Measurements from ENCODE around the gene SCFD1. TPM values are rescaled to one million over a fixed set of nuclear protein-coding genes. Genes with fewer than 3 reads are reported as not detected.
A peak's percentile ranks its signal among the peaks of the same experiment; 100 is the strongest.
"Not testable (repeated sequence)": the region's sequence is repeated elsewhere in the genome, so short reads cannot be mapped to it uniquely, and the experiment has no call there.

SCFD1 gene
- total and polyA plus RNA-seq, 3 experiments from 2014 or later, result 62.7 to 66.9 (median 63.8) TPM

- H3K9me3 Mint-ChIP-seq, result no peaks in the 10 kb centered on the region
- peaks cover 31 to 45% (median 39%) of the 10 kb centered on the region in 3 donors for H3K4me1 Mint-ChIP-seq
- H3K27ac ChIP-seq (ENCODE audit: low read depth, low read length), result no peak overlapping the region
- no peaks in the 10 kb centered on the region for H3K27me3 Mint-ChIP-seq
- H3K9me3 ChIP-seq (ENCODE audit: low read length), result no peaks in the 10 kb centered on the region
- H3K4me3 Mint-ChIP-seq, result peak overlapping the region; percentile 23 to 84 (median 48)
- ChIA-PET POLR2A (no interaction called here), CTCF (no interaction called here)
- no peak for DNase-seq
- H3K27me3 ChIP-seq (ENCODE audit: insufficient read depth, low read length, poor library complexity, severe bottlenecking), result no peaks in the 10 kb centered on the region
- H3K36me3 ChIP-seq (ENCODE audit: insufficient read depth, low read length), result peaks cover 3% of the 10 kb centered on the region
- peak overlapping the region in 5 of 8 donors; percentile 44 to 79 (median 48) for H3K27ac Mint-ChIP-seq
- H3K4me3 ChIP-seq (ENCODE audit: low read length), result no peak overlapping the region
- peaks cover 27% of the 10 kb centered on the region for H3K4me1 ChIP-seq (ENCODE audit: insufficient read depth, low read length)
- peaks cover 0 to 26% (median 4%) of the 10 kb centered on the region in 3 donors for H3K36me3 Mint-ChIP-seq
These were observed 1.9 kb upstream of the SCFD1 start for GRCh38 chr14:30620178-30620577.

GRCh38 chr14:30621354-30621939, 672 bp upstream of the SCFD1 start:
- POLR2A ChIA-PET, result interaction anchor here (0.9 to 2.0 kb wide), 6 partner anchors 26 to 586 kb away, joined by 3 to 6 read pairs (median 4); partner anchors contain the start of genes G2E3 and HECTD1
- peaks cover 31% of the 10 kb centered on the region for H3K4me1 ChIP-seq (ENCODE audit: insufficient read depth, low read length)
- no peaks in the 10 kb centered on the region for H3K27me3 Mint-ChIP-seq
- H3K4me3 ChIP-seq (ENCODE audit: low read length), result peak overlapping the region; percentile 95
- no peaks in the 10 kb centered on the region for H3K9me3 Mint-ChIP-seq
- H3K36me3 ChIP-seq (ENCODE audit: insufficient read depth, low read length), result peaks cover 5% of the 10 kb centered on the region
- no peaks in the 10 kb centered on the region for H3K9me3 ChIP-seq (ENCODE audit: low read length)
- H3K36me3 Mint-ChIP-seq, result peaks cover 0 to 18% (median 2%) of the 10 kb centered on the region in 3 donors
- H3K4me1 Mint-ChIP-seq, result peaks cover 36 to 53% (median 47%) of the 10 kb centered on the region in 3 donors
- peak overlapping the region; percentile 92 to 98 (median 95) for H3K4me3 Mint-ChIP-seq
- H3K27ac Mint-ChIP-seq, result peak overlapping the region; percentile 87 to 99 (median 96)
- peak in 1 of 5 donors; percentile 17 for DNase-seq
- CTCF ChIA-PET, result interaction anchor here (0.9 to 2.4 kb wide), 2 partner anchors 18 to 73 kb away, joined by 3 to 6 read pairs; no protein-coding TSS in a partner anchor
- H3K27me3 ChIP-seq (ENCODE audit: insufficient read depth, low read length, poor library complexity, severe bottlenecking), result no peaks in the 10 kb centered on the region
- H3K27ac ChIP-seq (ENCODE audit: low read depth, low read length), result peak overlapping the region; percentile 92

DNA sequence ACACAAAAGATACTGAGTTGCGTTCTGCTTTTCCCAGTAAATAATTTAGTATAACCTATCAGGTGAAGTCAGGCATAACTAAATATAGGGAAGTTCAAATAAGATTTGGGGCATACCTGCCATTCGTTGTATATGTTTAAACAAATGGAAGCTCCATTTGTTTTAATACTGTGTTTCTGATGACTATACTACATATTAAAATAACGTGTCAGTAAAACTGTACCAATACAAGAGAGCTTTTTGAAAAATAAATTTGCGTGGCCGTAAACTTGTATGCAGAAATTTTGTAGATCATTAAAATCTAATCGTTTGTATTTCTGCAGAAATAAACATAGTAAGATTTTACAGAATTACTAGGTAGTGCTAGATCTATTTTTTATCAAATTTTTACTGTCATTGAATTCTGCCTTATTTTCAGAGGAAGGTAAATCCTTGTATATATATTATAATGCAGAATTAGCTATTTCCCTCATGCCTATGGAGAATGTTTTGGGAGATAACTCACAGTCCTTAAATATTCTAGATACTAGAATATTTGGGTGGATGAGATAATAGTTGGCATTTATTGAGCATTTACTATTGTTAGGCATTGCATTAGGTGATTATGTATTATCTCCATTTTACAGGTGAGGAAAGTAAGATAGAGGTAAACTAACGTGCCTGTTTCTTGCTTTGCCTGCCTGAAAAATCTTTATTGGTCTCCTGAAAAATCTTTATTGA, 1.5 kb downstream of the SCFD1 start:
- Histone ChIP-seq H3K36me3 (ENCODE audit: insufficient read depth, low read length) (peaks cover 5% of the 10 kb centered on the region), H3K27ac (ENCODE audit: low read depth, low read length) (no peak overlapping the region), H3K27me3 (ENCODE audit: insufficient read depth, low read length, poor library complexity, severe bottlenecking) (no peaks in the 10 kb centered on the region), H3K9me3 (ENCODE audit: low read length) (no peaks in the 10 kb centered on the region), H3K4me3 (ENCODE audit: low read length) (peak overlapping the region; percentile 95), H3K4me1 (ENCODE audit: insufficient read depth, low read length) (peaks cover 33% of the 10 kb centered on the region)
- Mint-ChIP-seq H3K27ac (peak overlapping the region in 4 of 8 donors; percentile 58 to 87 (median 76)), H3K27me3 (no peaks in the 10 kb centered on the region), H3K9me3 (no peaks in the 10 kb centered on the region), H3K36me3 (peaks cover 0 to 31% (median 0%) of the 10 kb centered on the region in 3 donors), H3K4me3 (peak overlapping the region; percentile 43 to 98 (median 95)), H3K4me1 (peaks cover 48 to 72% (median 66%) of the 10 kb centered on the region in 3 donors)
- ChIA-PET CTCF (no interaction called here), POLR2A (interaction anchor here (2.0 kb wide), 1 partner anchor 65 kb away, joined by 5 read pairs; the partner anchor contains the start of gene G2E3)
- no peak for DNase-seq

- DNase-seq, result no peak
- Mint-ChIP-seq H3K4me1 (peaks cover 52 to 77% (median 72%) of the 10 kb centered on the region in 3 donors), H3K4me3 (peak overlapping the region; percentile 25 to 96 (median 59)), H3K27ac (peak overlapping the region in 3 of 8 donors; percentile 34 to 58 (median 45)), H3K36me3 (peaks cover 0 to 31% (median 0%) of the 10 kb centered on the region in 3 donors), H3K9me3 (no peaks in the 10 kb centered on the region), H3K27me3 (no peaks in the 10 kb centered on the region)
- Histone ChIP-seq H3K9me3 (ENCODE audit: low read length) (no peaks in the 10 kb centered on the region), H3K36me3 (ENCODE audit: insufficient read depth, low read length) (peaks cover 5% of the 10 kb centered on the region), H3K4me1 (ENCODE audit: insufficient read depth, low read length) (peaks cover 33% of the 10 kb centered on the region), H3K27me3 (ENCODE audit: insufficient read depth, low read length, poor library complexity, severe bottlenecking) (no peaks in the 10 kb centered on the region), H3K4me3 (ENCODE audit: low read length) (no peak overlapping the region), H3K27ac (ENCODE audit: low read depth, low read length) (no peak overlapping the region)
- CTCF ChIA-PET, result no interaction called here
- POLR2A ChIA-PET, result no interaction called here
These were observed 2.0 kb downstream of the SCFD1 start for GRCh38 chr14:30624132-30624423.

- Mint-ChIP-seq H3K4me1 (peaks cover 50 to 81% (median 70%) of the 10 kb centered on the region in 3 donors), H3K27ac (no peak overlapping the region), H3K36me3 (peaks cover 0 to 35% (median 0%) of the 10 kb centered on the region in 3 donors), H3K9me3 (no peaks in the 10 kb centered on the region), H3K4me3 (no peak overlapping the region), H3K27me3 (no peaks in the 10 kb centered on the region)
- Histone ChIP-seq H3K27ac (ENCODE audit: low read depth, low read length) (no peak overlapping the region), H3K36me3 (ENCODE audit: insufficient read depth, low read length) (peaks cover 8% of the 10 kb centered on the region), H3K27me3 (ENCODE audit: insufficient read depth, low read length, poor library complexity, severe bottlenecking) (no peaks in the 10 kb centered on the region), H3K9me3 (ENCODE audit: low read length) (no peaks in the 10 kb centered on the region), H3K4me1 (ENCODE audit: insufficient read depth, low read length) (peaks cover 33% of the 10 kb centered on the region), H3K4me3 (ENCODE audit: low read length) (no peak overlapping the region)
- ChIA-PET CTCF (no interaction called here), POLR2A (no interaction called here)
- DNase-seq, result no peak
These were observed 3.4 kb downstream of the SCFD1 start for GRCh38 chr14:30625533-30625932.

GRCh38 chr14:30629432-30629831, 7.3 kb downstream of the SCFD1 start:
- Histone ChIP-seq H3K36me3 (ENCODE audit: insufficient read depth, low read length) (peaks cover 12% of the 10 kb centered on the region), H3K4me1 (ENCODE audit: insufficient read depth, low read length) (peaks cover 12% of the 10 kb centered on the region)
- POLR2A ChIA-PET, result interaction anchor here (0.7 kb wide), 1 partner anchor 295 kb away, joined by 6 read pairs; no protein-coding TSS in a partner anchor
- H3K4me3 ChIP-seq (ENCODE audit: low read length); H3K27me3 Mint-ChIP-seq; H3K27ac Mint-ChIP-seq; H3K4me3 Mint-ChIP-seq; H3K9me3 Mint-ChIP-seq; H3K27me3 ChIP-seq (ENCODE audit: insufficient read depth, low read length, poor library complexity, severe bottlenecking); H3K9me3 ChIP-seq (ENCODE audit: low read length); CTCF ChIA-PET; DNase-seq; H3K27ac ChIP-seq (ENCODE audit: low read depth, low read length): not testable (repeated sequence)
- Mint-ChIP-seq H3K4me1 (peaks cover 32 to 71% (median 60%) of the 10 kb centered on the region in 3 donors), H3K36me3 (peaks cover 0 to 53% (median 5%) of the 10 kb centered on the region in 3 donors)

GRCh38 chr14:30630248-30630647, 8.1 kb downstream of the SCFD1 start:
- CTCF ChIA-PET, result no interaction called here
- H3K4me1 ChIP-seq (ENCODE audit: insufficient read depth, low read length), result peaks cover 6% of the 10 kb centered on the region
- H3K4me3 Mint-ChIP-seq, result no peak overlapping the region
- H3K9me3 Mint-ChIP-seq, result no peaks in the 10 kb centered on the region
- peaks cover 20% of the 10 kb centered on the region for H3K36me3 ChIP-seq (ENCODE audit: insufficient read depth, low read length)
- H3K27ac ChIP-seq (ENCODE audit: low read depth, low read length), result no peak overlapping the region
- H3K9me3 ChIP-seq (ENCODE audit: low read length), result no peaks in the 10 kb centered on the region
- H3K36me3 Mint-ChIP-seq, result peaks cover 0 to 58% (median 6%) of the 10 kb centered on the region in 3 donors
- H3K4me1 Mint-ChIP-seq, result peaks cover 25 to 65% (median 54%) of the 10 kb centered on the region in 3 donors
- no peak overlapping the region for H3K4me3 ChIP-seq (ENCODE audit: low read length)
- no peak overlapping the region for H3K27ac Mint-ChIP-seq
- H3K27me3 Mint-ChIP-seq, result no peaks in the 10 kb centered on the region
- no peaks in the 10 kb centered on the region for H3K27me3 ChIP-seq (ENCODE audit: insufficient read depth, low read length, poor library complexity, severe bottlenecking)
- POLR2A ChIA-PET, result no interaction called here
- DNase-seq, result no peak

- Mint-ChIP-seq H3K4me3 (no peak overlapping the region), H3K9me3 (no peaks in the 10 kb centered on the region), H3K4me1 (peaks cover 21 to 66% (median 58%) of the 10 kb centered on the region in 3 donors), H3K36me3 (peaks cover 0 to 73% (median 15%) of the 10 kb centered on the region in 3 donors), H3K27me3 (no peaks in the 10 kb centered on the region), H3K27ac (peak overlapping the region in 2 of 8 donors; percentile 3 to 54)
- Histone ChIP-seq H3K4me1 (ENCODE audit: insufficient read depth, low read length) (no peaks in the 10 kb centered on the region), H3K4me3 (ENCODE audit: low read length) (no peak overlapping the region), H3K27ac (ENCODE audit: low read depth, low read length) (no peak overlapping the region), H3K27me3 (ENCODE audit: insufficient read depth, low read length, poor library complexity, severe bottlenecking) (no peaks in the 10 kb centered on the region), H3K36me3 (ENCODE audit: insufficient read depth, low read length) (peaks cover 17% of the 10 kb centered on the region), H3K9me3 (ENCODE audit: low read length) (no peaks in the 10 kb centered on the region)
- ChIA-PET CTCF (no interaction called here), POLR2A (no interaction called here)
- no peak for DNase-seq
These were observed 10.6 kb downstream of the SCFD1 start for GRCh38 chr14:30632730-30633129.
